Suprapubic skin (tissue), 3 donors: ENCODE results near the gene IPMK.

ENCODE experiments used
- EP300 ChIP-seq: sonication (generic); formaldehyde crosslinking; IDR thresholded peaks from one replicate; pipeline ENCODE4 v1.6.1; 2017; ENCODE audit warnings: antibody characterized with exemption
- POLR2A ChIP-seq, 2 donors: fragments of 450-650 bp; IDR thresholded peaks; one replicate each; pipeline ENCODE4 v1.6.1; 2017; ENCODE audit warnings: antibody characterized with exemption in 2 of 2, mild to moderate bottlenecking in 2 of 2, moderate library complexity in 2 of 2
- TF ChIP-seq, protein P1 (sequence below), 2 donors: fragments of 200-600 bp in 1 of 2; fragments of 450-650 bp in 1 of 2; sonication (generic) in 1 of 2; IDR thresholded peaks; one replicate each; pipeline ENCODE4 v1.5.1; 2016 to 2019; ENCODE audit warnings: antibody characterized with exemption in 2 of 2, mild to moderate bottlenecking in 1 of 2, moderate library complexity in 1 of 2

DNA sequence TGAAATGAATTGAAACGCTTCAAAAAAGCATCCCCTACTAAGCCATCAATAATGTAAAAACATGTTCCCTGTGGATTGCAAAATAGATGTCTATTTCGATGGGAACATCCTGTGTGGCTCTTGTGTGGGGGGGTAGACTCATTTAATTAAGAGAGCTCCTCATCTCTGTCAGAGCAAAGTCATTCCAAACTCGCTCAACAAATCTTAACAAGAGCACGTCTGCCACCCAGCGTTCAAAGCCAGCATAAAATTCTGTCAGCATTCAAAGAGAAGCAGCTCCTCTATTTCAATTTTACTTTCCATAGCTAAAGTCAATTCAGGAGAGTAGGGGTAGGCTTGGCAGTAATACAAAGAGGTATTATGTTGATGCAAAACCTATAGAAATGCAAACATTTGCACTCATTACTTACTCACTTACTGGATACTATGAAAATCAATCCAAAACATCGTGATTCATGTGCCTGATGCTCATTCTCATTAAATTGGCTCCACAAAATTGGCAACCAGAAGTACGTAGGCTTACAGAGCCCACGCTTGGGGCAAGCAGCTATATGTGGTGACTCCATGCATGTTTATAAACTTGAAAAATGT lies 114.9 kb downstream of the IPMK start:
- TF ChIP-seq, protein P1, sequence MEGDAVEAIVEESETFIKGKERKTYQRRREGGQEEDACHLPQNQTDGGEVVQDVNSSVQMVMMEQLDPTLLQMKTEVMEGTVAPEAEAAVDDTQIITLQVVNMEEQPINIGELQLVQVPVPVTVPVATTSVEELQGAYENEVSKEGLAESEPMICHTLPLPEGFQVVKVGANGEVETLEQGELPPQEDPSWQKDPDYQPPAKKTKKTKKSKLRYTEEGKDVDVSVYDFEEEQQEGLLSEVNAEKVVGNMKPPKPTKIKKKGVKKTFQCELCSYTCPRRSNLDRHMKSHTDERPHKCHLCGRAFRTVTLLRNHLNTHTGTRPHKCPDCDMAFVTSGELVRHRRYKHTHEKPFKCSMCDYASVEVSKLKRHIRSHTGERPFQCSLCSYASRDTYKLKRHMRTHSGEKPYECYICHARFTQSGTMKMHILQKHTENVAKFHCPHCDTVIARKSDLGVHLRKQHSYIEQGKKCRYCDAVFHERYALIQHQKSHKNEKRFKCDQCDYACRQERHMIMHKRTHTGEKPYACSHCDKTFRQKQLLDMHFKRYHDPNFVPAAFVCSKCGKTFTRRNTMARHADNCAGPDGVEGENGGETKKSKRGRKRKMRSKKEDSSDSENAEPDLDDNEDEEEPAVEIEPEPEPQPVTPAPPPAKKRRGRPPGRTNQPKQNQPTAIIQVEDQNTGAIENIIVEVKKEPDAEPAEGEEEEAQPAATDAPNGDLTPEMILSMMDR (IDR thresholded peaks at IDR 0.05): peak in 1 of 2 donors; percentile 35
- TF ChIP-seq POLR2A (IDR thresholded peaks at IDR 0.05) (no peak), EP300 (no peak)
